8988T (cell line): ENCODE data around the gene SMTN.
A peak's percentile ranks its signal among the peaks of the same experiment; 100 is the strongest.
"Not testable (repeated sequence)": the region's sequence is repeated elsewhere in the genome, so short reads cannot be mapped to it uniquely, and the experiment has no call there.

Source experiments
- DNase-seq: peaks from one replicate; pipeline ENCODE4 v3.0.0; 2011

The SMTN gene

DNA sequence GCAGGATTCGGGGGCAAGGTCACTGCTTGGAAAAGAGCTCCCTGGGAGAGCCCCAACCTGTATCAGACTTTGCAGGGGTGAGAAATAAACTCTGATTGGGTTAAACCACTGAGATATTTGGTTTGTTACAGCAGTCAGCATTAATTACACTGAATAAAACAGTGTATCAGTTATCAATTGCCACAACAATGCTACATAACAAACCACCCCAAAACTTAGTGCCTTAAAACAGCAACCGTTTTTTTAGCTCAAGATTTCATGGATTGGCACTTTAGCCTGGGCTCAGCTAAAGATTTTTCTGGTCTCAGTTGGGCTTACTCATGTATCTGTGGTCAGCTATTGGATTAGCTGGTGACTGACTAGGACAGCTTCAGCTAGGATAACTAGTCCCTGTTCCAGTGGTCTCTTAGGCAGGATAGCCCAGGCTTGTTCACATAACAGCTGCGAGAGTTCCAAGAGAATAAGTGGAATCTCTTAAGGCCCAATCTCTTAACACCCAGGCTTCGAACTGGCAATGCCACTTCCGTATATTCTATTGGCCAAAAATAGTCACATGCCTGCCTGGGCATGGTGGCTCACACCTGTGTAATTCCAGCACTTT is 7.5 kb upstream of the SMTN start:
- DNase-seq: not testable (repeated sequence)

- no peak for DNase-seq
Measured at GRCh38 chr22:31075961-31076360, 5.2 kb upstream of the SMTN start.

DNA sequence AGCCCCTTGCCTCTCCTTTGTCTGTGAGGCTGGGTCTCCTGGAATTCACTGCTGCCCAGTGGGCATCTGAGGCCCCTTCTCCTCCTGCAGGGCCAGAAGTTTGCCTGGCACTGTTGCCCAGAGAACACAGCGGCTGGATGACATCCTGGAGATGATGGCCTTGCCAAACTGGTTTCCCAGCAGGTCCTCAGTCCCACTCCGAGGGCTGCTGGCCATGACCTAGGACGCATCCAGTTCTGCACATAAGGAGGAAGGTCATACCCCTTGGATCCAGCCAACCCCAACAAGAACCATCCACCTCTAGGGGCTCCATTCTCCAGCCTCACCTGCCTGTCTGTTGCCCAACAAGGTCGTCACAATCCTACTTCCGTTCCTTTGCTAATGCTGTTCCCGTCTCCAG is 3.4 kb upstream of the SMTN start:
- DNase-seq: no peak

DNA sequence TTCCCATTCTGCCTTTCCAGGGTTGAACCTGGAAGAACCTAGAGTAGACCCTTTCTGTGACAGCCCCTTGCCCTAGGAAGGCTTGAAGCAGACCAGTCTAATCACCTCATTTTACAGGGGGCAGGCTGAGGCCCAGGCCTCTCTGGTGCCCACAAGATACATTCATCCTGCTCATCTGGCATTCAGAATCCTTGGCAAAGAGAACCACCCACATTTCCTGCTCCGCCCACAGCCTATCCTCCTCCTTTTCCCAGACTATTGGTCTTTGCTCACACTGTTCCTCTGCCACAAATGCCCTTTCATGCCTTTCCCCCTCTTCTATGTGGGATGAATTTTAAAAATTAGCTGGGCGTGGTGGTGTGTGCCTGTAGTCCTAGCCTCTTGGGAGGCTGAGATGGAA is 2.7 kb upstream of the SMTN start:
- DNase-seq: not testable (repeated sequence)

DNA sequence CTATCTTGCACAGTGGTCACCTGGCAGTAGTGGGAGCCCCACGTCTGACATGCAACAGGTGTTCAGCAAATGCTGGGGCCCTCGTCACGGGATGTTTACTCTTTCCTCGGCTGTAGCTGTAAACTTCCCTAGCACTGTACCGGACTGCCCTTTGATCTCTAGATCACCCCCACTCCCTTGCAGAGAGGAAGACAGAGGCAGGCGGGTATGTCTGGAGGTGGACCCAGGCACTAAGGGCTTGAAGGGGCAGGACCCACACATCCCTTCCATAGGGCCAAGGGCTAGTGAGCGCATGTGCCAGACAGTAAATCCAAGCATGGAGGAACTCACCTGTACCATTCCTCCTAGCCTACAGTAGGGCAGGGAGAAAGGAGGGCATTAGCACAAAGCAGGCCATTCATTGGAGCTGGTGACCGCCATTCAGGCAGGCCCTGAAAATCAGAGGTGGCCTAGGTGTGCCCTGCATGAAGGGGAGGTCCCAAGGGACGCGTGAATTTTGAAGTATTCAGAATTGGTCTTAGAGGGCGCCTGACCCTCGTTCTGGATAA is 1.9 kb upstream of the SMTN start:
- peak; percentile 14 for DNase-seq

DNA sequence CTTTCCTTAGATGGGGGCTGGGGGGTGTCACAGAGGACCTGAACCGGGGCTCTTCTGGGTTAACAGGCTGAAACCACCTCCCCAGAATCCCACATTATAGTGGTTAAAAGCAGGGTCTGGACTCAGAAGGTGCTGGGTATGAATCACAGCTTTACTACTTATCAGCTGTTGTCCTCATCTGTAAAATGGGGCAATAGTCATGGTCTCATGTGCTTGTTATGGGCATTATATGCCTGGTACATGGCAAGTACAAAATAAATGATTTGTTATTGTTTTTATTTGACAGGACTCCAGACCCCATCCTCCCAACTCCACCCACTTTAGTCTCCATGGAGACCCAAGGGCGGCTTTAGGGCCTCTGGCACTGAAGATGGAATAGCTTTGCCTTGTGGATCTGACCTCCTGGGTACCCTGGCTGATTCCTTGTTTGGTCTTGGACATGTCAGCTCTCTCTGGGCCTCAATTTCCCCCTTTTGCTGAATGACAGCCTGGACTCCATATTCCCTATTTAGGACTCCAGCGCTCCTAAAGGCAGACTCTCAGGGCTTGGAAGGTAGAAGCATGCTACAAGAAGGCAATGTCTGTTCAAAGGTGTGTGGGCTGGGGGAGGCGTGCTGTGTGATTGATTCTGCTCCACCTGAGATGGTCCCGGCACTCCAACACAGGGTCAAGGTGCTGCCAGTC is 812 bp upstream of the SMTN start:
- DNase-seq: no peak

- DNase-seq: peak; percentile 32
Measured at GRCh38 chr22:31081963-31082605, 966 bp downstream of the SMTN start.

- peak; percentile 86 for DNase-seq
Measured at GRCh38 chr22:31082606-31083376, 1.7 kb downstream of the SMTN start.

- peak; percentile 23 for DNase-seq
Measured at GRCh38 chr22:31083377-31083768, 2.3 kb downstream of the SMTN start.

DNA sequence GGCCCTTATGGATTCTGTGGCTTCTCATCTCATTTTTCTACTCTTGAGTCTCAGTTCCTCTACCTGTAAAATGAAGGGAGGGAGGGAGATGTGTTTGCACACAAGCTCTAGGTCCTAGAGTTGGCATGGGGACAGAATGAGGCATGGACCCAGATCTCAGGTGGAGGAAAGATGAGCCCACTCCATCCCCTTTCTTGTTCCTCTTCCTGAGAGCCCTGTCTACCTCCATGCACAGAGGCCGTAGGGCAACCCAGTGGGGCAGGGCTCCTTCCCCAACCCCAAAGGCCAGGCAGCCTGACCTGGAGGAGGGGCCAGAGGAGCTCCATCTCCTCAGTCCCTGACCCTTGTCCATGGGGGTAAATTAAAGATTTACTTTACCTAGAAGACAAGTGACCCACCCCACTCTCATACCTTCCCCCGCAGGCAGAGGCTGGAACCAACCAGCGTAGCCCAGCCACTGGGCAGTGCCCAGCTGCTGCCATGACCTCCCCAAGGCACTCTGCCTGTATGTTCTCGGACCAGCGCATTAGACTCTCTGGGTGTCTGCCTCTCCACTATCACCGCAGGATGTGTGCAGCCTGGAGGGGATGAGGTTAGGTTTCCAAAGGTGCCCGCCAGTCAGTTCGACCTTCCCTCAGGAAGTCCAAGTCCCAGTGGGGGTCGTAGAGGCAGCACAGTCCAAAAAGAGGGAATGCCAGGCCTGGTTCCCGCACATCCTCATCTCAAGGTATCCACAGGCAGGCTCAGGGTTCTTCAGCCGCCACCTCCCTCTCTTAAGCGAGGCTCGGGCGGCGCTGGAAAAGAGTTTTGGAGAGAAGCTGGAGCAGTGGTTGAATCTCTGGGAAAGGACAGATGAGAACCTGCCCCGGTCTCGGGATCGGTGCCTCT is 3.0 kb downstream of the SMTN start:
- DNase-seq: peak; percentile 30

- peak; percentile 59 for DNase-seq
Measured at GRCh38 chr22:31084811-31085492, 3.8 kb downstream of the SMTN start.

GRCh38 chr22:31085493-31085824 is 4.3 kb downstream of the SMTN start:
- DNase-seq: no peak

DNA sequence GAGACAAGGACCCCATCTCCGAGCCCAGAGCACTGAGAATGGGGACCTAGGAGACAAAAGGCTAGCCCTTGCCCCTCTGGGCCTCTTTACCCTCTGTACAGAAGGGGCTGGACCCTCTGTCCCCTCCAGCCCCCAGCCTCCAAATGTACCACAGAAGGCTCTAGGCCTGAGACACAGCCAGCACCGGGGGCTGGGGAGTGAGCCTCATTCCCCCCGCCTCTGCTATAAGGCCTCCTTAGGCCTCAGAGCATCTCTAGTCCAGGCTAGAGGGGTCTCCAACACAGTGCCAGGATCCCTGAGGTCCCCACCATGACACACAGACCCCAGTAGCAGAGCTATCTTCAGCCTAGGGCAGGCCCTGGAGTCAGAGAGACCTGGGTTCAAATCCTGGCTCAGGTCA is 4.8 kb downstream of the SMTN start:
- peak; percentile 31 for DNase-seq

- DNase-seq: peak; percentile 32
Measured at GRCh38 chr22:31086703-31087330, 5.7 kb downstream of the SMTN start.

DNA sequence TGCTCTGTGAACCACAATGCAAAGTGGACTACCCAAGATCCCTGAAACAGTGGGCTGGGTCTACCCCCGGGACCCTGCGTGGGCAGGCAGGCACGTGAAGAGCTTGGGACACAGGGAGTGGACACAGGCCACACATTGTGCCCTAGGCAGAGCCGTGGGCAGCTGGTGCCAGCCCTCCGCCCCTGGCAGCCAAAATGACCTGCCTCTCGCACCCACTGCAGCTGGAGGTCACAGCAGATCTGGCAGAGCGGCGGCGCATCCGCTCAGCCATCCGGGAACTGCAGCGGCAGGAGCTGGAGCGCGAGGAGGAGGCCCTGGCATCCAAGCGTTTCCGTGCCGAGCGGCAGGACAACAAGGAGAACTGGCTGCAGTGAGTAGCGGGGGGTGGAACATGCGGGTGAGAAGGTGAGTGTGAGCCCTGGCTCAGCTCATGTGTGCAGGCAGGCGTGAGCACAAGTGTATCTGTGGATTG is 6.7 kb downstream of the SMTN start:
- peak; percentile 14 for DNase-seq

GRCh38 chr22:31088233-31088986 is 7.3 kb downstream of the SMTN start:
- no peak for DNase-seq

DNA sequence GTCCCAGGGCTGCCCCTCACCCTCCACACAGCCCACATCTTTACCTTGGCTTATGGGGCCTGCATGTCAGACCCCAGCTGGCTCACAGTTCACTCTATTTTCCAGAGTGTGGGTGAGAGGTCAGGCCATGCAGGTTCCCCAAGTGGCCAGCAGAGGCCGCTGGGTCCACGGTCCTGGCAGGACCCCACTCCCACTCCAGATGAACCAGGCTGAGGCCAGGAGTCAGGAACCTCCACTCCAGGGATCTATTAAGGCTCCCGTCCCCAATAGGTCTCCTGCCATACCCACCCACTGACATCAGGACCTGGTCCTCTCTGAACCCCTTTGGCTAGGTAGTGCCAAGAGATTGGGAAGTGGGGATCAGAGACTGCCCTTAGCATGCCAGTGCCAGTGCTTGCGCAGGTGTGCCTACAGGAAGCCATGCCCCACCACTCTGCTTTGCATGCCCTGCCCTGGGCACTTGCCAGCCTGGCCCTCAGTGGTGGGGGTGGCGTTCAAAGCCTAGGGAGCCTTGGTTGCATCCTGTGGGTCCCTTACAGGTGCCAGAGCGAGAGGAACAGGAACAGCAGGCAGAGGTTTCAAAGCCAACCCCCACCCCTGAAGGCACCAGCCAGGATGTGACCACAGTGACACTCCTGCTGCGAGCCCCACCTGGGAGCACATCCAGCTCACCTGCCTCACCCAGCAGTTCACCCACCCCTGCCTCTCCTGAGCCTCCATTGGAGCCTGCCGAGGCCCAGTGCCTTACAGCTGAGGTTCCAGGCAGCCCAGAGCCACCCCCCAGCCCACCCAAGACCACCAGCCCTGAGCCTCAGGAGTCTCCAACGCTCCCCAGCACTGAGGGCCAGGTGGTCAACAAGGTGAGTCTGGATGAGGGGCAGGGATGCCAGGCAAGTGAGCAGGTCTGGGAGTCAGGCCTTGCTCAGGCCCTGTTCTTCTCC is 8.3 kb downstream of the SMTN start:
- peak; percentile 85 for DNase-seq

GRCh38 chr22:31090217-31091085 is 9.3 kb downstream of the SMTN start:
- DNase-seq: peak; percentile 20
